Skeletal muscle satellite cell (primary cell): ENCODE data around the gene GSS.

Experiments
- H3K27me3 ChIP-seq: 2 replicates; pipeline ENCODE4 v1.7.0; 2013; ENCODE audit warnings: low read length; ENCODE audit not compliant: control insufficient read depth, insufficient read depth
- H3K36me3 ChIP-seq: 2 replicates; pipeline ENCODE4 v1.7.0; 2013; ENCODE audit warnings: mild to moderate bottlenecking, control low read depth, low read length; ENCODE audit not compliant: insufficient read depth
- H3K4me1 ChIP-seq: 2 replicates; pipeline ENCODE4 v1.7.0; 2013; ENCODE audit warnings: low read length; ENCODE audit not compliant: control insufficient read depth, insufficient read depth
- H3K4me2 ChIP-seq: 2 replicates; pipeline ENCODE4 v1.7.0; 2013; ENCODE audit warnings: mild to moderate bottlenecking, low read length
- H3K4me3 ChIP-seq: 2 replicates; pipeline ENCODE4 v1.7.0; 2013; ENCODE audit warnings: low read length
- H3K9ac ChIP-seq: 2 replicates; pipeline ENCODE4 v1.7.0; 2013; ENCODE audit warnings: mild to moderate bottlenecking, low read depth, low read length, moderate library complexity
- H3K9me3 ChIP-seq: replicated peaks from 2 replicates; pipeline ENCODE4 v1.7.0; 2013; ENCODE audit warnings: mild to moderate bottlenecking, control low read depth, low read length

The GSS gene

DNA sequence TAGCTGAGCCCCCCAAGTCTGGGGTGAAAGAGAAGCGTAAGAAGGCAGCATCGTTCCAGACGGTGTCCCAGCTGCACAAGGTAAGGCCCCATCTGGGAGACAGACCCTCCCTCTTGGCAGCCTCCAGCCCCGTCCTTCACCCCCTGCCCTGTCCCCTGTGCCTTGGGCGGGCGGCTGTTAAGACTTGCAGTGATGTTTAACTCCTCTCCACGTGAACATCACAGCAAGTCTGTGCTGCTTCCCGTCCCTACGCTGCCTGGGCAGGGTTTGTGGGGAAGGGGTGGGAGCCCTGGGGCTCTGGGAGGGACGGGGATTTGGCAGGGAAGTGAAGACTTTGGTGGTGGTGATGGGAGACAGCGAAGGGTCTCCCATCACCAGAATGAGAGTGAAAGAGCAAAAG is 34.6 kb upstream of the GSS start:
- Histone ChIP-seq H3K4me1 (peaks cover 1% of the 10 kb centered on the region), H3K4me2 (no peak overlapping the region), H3K9me3 (no peaks in the 10 kb centered on the region), H3K27me3 (peaks cover 13% of the 10 kb centered on the region), H3K36me3 (peaks cover 21% of the 10 kb centered on the region), H3K4me3 (no peak overlapping the region), H3K9ac (no peak overlapping the region)

DNA sequence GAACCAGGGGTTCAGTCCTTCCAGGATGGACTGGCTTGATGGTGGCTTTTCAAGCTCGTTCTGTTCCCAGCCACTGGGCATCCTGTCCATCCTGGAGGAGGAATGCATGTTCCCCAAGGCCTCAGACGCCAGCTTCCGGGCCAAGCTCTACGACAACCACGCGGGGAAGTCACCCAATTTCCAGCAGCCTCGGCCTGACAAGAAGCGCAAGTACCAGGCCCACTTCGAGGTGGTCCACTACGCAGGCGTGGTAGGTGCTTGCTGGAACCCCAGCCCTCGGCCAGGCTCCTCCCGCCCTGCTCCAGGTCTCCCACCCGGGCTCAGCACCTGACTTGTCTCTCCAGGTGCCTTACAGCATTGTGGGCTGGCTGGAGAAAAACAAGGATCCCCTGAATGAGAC is 34.1 kb upstream of the GSS start:
- Histone ChIP-seq H3K36me3 (peaks cover 16% of the 10 kb centered on the region), H3K4me1 (peaks cover 7% of the 10 kb centered on the region), H3K9me3 (no peaks in the 10 kb centered on the region), H3K9ac (no peak overlapping the region), H3K4me2 (no peak overlapping the region), H3K4me3 (no peak overlapping the region), H3K27me3 (peaks cover 13% of the 10 kb centered on the region)

DNA sequence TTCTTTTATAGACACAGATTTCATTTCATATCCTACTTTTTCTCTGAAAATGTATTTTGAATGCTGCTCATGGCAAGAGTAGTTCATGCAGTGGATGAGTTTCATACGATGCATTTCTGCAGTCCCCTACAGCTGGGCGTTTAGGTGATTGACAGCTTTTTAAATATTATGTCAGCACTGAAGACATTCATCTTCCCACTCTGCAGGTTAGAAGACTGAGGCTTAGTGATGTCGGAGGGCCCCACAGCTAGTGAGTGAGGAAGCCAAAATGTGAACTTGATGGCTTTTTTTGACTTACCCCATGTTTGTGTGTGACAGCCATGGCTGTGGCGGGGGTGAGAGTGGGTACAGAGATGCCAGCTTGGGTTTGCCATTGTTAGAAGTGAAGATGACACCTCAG is 33.5 kb upstream of the GSS start:
- Histone ChIP-seq H3K4me2 (no peak overlapping the region), H3K27me3 (peaks cover 14% of the 10 kb centered on the region), H3K4me1 (peaks cover 8% of the 10 kb centered on the region), H3K9me3 (no peaks in the 10 kb centered on the region), H3K4me3 (no peak overlapping the region), H3K36me3 (peaks cover 13% of the 10 kb centered on the region), H3K9ac (no peak overlapping the region)

DNA sequence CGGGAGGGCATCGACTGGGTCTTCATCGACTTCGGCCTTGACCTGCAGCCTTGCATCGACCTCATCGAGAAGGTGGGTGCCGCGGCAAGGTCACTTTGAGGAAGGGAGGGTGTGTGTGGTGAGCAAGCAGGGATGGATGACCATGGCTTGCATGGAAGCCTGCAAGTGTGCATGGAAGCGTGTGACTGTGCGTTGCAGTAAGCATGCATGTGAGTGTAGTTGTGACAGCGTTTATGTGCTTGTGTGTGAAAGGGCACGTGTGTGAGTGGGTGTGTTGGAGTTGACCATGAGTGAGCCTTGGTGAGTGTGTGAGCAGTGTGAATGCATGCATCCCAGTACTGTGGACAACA is 32.6 kb upstream of the GSS start:
- Histone ChIP-seq H3K27me3 (peaks cover 21% of the 10 kb centered on the region), H3K9ac (no peak overlapping the region), H3K4me1 (peaks cover 8% of the 10 kb centered on the region), H3K9me3 (no peaks in the 10 kb centered on the region), H3K36me3 (peaks cover 4% of the 10 kb centered on the region), H3K4me2 (no peak overlapping the region), H3K4me3 (no peak overlapping the region)

DNA sequence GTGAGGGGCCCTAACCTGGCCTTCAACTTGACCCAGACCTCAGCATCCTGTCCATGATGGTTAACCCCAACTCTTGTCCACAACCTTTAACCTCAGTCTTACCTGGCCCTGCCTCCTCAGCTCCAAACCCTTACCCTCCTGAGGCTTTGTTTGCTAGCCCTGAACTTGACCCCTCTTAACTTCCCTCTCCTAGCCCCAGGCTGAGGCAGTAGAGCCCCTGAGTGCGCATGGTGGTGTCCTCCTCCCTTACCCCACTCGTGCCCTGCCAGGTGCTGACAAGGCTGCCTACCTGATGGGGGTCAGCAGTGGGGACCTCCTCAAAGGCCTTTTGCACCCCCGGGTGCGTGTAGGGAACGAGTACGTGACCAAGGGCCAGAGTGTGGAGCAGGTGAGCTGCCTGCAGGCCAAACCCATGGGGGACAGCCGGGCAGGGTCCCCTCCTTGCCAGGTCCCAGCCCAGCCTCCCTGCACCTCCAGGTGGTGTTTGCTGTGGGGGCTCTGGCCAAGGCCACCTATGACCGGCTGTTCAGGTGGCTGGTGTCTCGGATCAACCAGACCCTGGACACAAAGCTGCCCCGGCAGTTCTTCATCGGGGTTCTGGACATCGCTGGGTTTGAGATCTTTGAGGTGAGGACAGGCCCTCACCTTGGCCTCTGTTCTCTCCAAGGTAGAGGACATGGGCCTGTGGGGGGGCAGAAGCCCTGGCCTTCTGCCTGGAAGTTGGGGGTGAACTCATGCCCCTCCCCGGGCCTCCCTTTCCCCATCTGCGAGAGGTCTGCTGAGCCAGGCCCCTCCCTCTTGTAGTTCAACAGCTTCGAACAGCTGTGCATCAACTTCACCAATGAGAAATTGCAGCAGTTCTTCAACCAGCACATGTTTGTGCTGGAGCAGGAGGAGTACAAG is 31.9 kb upstream of the GSS start:
- H3K9ac ChIP-seq = no peak overlapping the region
- H3K4me1 ChIP-seq = peaks cover 8% of the 10 kb centered on the region
- H3K4me3 ChIP-seq = no peak overlapping the region
- no peak overlapping the region for H3K4me2 ChIP-seq
- no peaks in the 10 kb centered on the region for H3K36me3 ChIP-seq
- peaks cover 25% of the 10 kb centered on the region for H3K27me3 ChIP-seq
- no peaks in the 10 kb centered on the region for H3K9me3 ChIP-seq

DNA sequence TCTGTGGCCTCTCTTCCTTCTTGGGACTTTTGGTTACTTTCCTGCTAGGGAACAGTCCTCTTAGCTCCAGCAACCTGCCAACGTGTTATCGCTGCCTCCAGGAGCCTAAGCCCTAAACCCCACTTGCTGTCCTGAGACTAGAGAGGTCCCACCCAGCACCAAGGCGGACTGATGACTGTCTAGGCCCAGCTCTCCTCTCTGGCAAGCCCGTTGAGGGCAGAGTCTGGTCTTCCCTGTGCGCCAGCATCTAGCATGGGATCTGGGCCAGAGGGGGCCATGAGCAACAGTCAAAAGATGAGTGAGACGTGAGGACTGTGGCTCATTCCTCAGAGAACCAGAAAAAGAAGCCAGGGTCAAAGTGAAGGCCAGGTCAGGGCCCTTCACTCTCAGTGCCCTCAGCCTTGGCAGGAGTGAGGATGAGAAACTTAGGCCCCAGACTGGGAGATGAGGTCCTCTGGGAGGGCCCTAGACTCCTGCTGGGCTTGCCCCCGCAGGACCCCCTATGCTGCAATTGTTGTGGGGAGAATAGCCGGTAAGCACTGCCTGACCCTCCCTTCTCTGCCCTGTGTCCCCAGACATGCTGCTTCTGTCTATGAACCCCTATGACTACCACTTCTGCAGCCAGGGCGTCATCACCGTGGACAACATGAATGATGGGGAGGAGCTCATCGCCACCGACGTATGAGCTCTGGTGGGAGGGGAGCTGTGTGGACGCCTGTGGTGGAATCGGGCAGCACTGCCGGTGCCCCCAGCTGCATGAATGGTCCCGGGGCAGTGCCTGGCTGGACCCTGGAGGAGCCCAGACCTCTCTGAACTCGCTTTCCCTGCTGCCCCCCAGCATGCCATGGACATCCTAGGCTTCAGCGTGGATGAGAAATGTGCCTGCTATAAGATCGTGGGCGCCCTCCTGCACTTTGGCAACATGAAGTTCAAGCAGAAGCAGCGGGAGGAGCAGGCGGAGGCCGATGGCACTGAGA is 31.0 kb upstream of the GSS start:
- no peaks in the 10 kb centered on the region for H3K9me3 ChIP-seq
- H3K4me1 ChIP-seq = peaks cover 8% of the 10 kb centered on the region
- no peak overlapping the region for H3K4me3 ChIP-seq
- H3K27me3 ChIP-seq = peaks cover 25% of the 10 kb centered on the region
- H3K9ac ChIP-seq = no peak overlapping the region
- no peak overlapping the region for H3K4me2 ChIP-seq
- H3K36me3 ChIP-seq = no peaks in the 10 kb centered on the region

DNA sequence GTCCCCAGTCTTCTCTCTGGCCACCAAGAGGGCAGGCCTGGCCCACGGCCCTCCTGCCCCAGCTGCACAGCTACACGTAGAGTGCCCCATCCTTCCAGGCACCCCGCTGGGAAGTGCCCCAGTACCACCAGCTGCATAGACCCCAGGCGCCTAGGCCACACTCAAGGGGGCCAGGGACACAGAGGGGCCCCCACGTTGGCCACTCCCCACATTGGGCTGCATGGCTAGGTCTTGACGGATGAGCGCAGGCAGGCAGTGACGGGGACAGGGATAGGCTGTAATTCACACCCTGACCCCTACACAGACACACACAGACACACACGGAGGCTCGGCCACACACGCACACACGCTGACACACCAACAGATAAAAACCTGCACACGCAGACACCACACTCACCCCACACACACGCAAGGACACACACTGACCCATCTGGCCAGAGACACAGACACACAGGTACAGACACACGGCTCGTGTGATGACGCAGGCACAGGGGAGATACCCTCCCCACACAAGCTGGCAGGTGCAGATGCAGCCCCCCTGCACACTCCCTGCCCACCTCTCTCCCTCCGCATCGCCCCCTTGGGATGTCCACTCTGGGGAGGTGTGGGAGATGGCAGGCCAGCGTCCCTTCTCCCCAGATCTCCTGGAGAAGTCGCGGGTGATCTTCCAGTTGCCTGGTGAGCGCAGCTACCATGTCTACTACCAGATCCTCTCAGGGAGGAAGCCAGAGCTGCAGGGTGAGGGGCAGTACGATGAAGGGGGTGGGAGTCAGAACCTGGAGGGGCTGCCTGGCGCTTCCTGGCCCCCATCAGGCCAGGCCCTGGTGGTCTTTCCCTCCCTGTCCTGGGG is 30.1 kb upstream of the GSS start:
- Histone ChIP-seq H3K4me2 (peak overlapping the region; percentile 46), H3K9me3 (no peaks in the 10 kb centered on the region), H3K9ac (no peak overlapping the region), H3K27me3 (peaks cover 25% of the 10 kb centered on the region), H3K4me1 (peaks cover 8% of the 10 kb centered on the region), H3K36me3 (no peaks in the 10 kb centered on the region), H3K4me3 (no peak overlapping the region)

DNA sequence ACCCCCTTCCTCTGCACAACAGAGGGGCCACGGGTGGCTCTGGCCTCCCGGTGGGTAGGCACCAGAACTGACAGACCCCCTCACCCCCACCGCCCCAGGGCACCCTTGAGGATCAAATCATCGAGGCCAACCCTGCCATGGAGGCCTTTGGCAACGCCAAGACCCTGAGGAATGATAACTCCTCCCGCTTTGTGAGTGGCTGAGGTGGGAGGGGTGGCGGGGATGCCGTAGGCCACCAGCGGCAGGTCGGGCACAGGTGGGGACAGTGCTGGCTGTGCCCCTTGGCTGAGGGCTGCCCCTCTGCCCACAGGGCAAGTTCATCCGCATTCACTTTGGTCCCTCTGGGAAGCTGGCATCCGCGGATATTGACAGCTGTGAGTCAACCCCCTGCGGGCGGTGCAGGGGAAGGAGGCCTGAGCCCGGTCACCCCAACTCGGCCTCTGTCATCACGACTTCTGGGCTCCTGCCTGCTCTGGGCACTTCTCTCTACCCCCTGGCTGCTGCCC is 29.2 kb upstream of the GSS start:
- peaks cover 25% of the 10 kb centered on the region for H3K27me3 ChIP-seq
- H3K9ac ChIP-seq = no peak overlapping the region
- no peak overlapping the region for H3K4me3 ChIP-seq
- H3K4me1 ChIP-seq = peaks cover 8% of the 10 kb centered on the region
- peak overlapping the region; percentile 46 for H3K4me2 ChIP-seq
- H3K36me3 ChIP-seq = no peaks in the 10 kb centered on the region
- no peaks in the 10 kb centered on the region for H3K9me3 ChIP-seq

DNA sequence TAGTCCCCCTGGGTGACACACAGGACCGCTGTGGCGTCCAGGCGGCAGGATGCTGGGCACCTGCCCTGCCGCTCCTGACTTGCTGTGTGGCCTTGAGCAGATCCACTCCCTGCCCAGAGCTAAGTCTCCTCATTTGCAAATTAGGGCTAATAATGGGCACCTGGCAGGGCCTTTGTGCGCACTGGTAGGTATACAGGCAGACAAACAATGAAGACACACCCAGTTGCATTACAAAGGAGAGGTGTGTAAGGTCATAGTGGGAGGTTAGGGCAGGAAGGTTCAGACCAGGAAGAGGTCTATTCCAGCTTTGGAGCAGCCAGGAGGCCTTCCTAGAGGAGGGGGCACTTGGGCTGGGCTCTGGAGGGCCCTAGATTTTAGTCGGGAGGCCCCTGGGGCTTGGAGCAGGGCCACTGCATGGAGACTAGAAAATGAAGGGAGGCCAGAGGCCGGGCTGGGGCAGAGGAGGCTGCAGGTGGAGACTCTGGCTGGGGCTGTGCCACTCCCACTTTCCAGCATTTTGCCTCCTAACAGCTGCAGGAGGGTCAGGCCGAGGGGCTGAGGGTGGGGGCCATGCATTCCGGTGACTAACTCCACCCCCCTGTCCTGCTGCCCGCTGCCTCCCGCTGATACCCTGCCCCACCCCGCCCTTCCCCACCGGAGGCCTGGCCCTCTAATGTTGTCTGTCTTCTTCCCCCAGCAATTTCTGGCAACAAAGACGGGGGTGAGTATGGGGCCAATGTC is 28.6 kb upstream of the GSS start:
- Histone ChIP-seq H3K27me3 (peaks cover 25% of the 10 kb centered on the region), H3K4me1 (peaks cover 8% of the 10 kb centered on the region), H3K9me3 (no peaks in the 10 kb centered on the region), H3K36me3 (no peaks in the 10 kb centered on the region), H3K9ac (no peak overlapping the region), H3K4me3 (no peak overlapping the region), H3K4me2 (no peak overlapping the region)

DNA sequence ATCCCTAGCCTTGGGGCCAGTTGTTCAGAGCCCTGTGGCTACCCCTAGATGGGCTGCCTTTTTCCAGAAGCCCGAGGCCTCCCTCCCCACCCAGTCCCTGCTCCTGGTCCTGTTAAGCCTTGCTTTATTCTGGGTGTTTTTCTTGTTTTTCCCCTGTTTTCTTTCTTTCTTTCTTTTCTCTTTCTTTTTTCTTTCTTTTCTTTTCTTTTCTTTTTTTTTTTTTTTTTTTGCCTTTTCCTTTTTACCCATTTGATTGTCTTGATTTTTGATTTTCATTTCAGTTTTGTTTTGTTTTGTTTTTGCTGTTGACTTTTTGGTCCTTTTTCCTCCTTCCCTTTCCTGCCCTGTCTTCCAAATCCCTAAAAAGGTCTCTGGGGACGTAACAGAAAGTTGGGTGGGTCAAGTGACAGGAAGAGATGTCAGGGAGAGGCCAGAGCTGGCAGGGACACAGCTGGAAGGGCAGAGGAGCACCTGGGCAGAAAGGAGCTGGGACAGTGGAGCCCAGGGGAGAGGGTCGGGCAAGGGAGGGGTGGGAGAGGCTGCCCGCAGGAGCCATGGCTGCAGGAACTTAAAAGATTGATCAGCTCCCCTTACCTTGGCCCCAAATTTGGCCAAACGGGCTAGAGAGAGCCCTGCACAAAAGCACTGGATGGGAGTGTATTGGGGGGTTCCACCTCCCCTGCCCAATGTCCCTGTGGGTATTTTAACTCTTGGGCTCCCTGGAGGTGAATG is 27.6 kb upstream of the GSS start:
- H3K4me3 ChIP-seq = no peak overlapping the region
- H3K4me1 ChIP-seq = peaks cover 8% of the 10 kb centered on the region
- no peaks in the 10 kb centered on the region for H3K36me3 ChIP-seq
- no peak overlapping the region for H3K9ac ChIP-seq
- peaks cover 25% of the 10 kb centered on the region for H3K27me3 ChIP-seq
- H3K9me3 ChIP-seq = no peaks in the 10 kb centered on the region
- H3K4me2 ChIP-seq = no peak overlapping the region
